Gastrocnemius medialis (tissue), 4 donors: ENCODE measurements around the gene OR10H5. TPM values are rescaled to one million over a fixed set of nuclear protein-coding genes. Genes with fewer than 3 reads are reported as not detected.
A peak's percentile ranks its signal among the peaks of the same experiment; 100 is the strongest.

ENCODE experiments used
- ATAC-seq, 2 donors: fragments of 150-250 bp; one replicate each; pipeline ENCODE4 v1.9.1; 2016
- DNase-seq, 2 donors: peaks; one replicate each; pipeline ENCODE4 v3.0.0-alpha.2; 2019
- H3K27ac ChIP-seq, 4 donors: fragments of 200-600 bp; sonication (generic); 1 replicate in 1 of 4; 2 replicates in 3 of 4; pipeline ENCODE4 v1.5.1; 2016 to 2018; ENCODE audit warnings: mild to moderate bottlenecking in 2 of 4, moderate library complexity in 1 of 4
- H3K27me3 ChIP-seq, 3 donors: fragments of 200-600 bp; sonication (generic) in 2 of 3; 1 replicate in 1 of 3; 2 replicates in 2 of 3; pipeline versions ENCODE4 v1.5.1 to v1.6.0; 2016 to 2019; ENCODE audit warnings: mild to moderate bottlenecking in 1 of 3, moderate library complexity in 1 of 3
- H3K36me3 ChIP-seq, 2 donors: fragments of 200-600 bp; sonication (generic) in 1 of 2; one replicate each; pipeline ENCODE4 v1.5.1; 2017 to 2018
- H3K4me1 ChIP-seq, 2 donors: fragments of 200-600 bp; sonication (generic) in 1 of 2; one replicate each; pipeline ENCODE4 v1.5.1; 2016 to 2017; ENCODE audit warnings: mild to moderate bottlenecking in 2 of 2
- H3K4me3 ChIP-seq, 4 donors: fragments of 200-600 bp; sonication (generic) in 3 of 4; 1 replicate in 1 of 4; 2 replicates in 3 of 4; pipeline ENCODE4 v1.5.1; 2016 to 2019; ENCODE audit warnings: mild to moderate bottlenecking in 2 of 4
- H3K9me3 ChIP-seq, 3 donors: fragments of 200-600 bp; sonication (generic) in 2 of 3; 1 replicate in 1 of 3; 2 replicates in 2 of 3; pipeline ENCODE4 v1.5.1; 2016 to 2019
- CTCF ChIP-seq, 5 experiments: fragments of 450-650 bp in 3 of 5; fragments of 200-600 bp in 2 of 5; sonication (generic) in 2 of 5; IDR thresholded peaks in 4 of 5; conservative IDR thresholded peaks in 1 of 5; 1 replicate in 4 of 5; 2 replicates in 1 of 5; pipeline ENCODE4 v1.5.1; 2016 to 2019; ENCODE audit warnings: antibody characterized with exemption in 5 of 5, mild to moderate bottlenecking in 3 of 5, moderate library complexity in 3 of 5
- POLR2A ChIP-seq, 2 donors: fragments of 450-650 bp; IDR thresholded peaks; one replicate each; pipeline ENCODE4 v1.6.1; 2017; ENCODE audit warnings: antibody characterized with exemption in 2 of 2, mild to moderate bottlenecking in 2 of 2, moderate library complexity in 2 of 2
- in situ Hi-C, 4 donors: fragments of 200-750 bp; cut with MboI; loops; one replicate each; pipeline versions ENCODE4 v1.15.0 to v1.8.0; 2017; ENCODE audit warnings: low sequenced_read_pairs in 4 of 4
- intact Hi-C: fragments of 100-400 bp; cut with DNase I; formaldehyde crosslinking; loops from one replicate; pipeline ENCODE4 v1.15.1; 2023; ENCODE audit warnings: low total_unique reads
- total RNA-seq, 4 donors: library from RNA; depleted of rRNA; stranded (reverse); fragments of >200 nt; gene quantifications; one replicate each; pipeline versions ENCODE4 v1.1.0 to v1.2.3, GENCODE V29; 2016

Gene OR10H5
- total RNA-seq, 4 donors from 2014 or later: not detected

- in situ Hi-C loops: no loop called here
- TF ChIP-seq CTCF (IDR thresholded peaks at IDR 0.05 in 4 of 5, conservative IDR thresholded peaks at IDR 0.05 in 1 of 5) (no peak), POLR2A (IDR thresholded peaks at IDR 0.05) (no peak)
- intact Hi-C loops: no loop called here
- peaks cover 0 to 9% of the 10 kb centered on the region in 2 donors for H3K4me1 ChIP-seq
- no peak overlapping the region for H3K4me3 ChIP-seq
- no peaks in the 10 kb centered on the region for H3K27me3 ChIP-seq
- no peak overlapping the region for H3K27ac ChIP-seq
- H3K9me3 ChIP-seq: no peaks in the 10 kb centered on the region
- ATAC-seq (no peak), DNase-seq (no peak)
- H3K36me3 ChIP-seq: no peaks in the 10 kb centered on the region
Measured at GRCh38 chr19:15776991-15777970, 10.2 kb upstream of the OR10H5 start.

GRCh38 chr19:15779756-15780476 is 7.5 kb upstream of the OR10H5 start:
- ATAC-seq (peak; percentile 44 to 66), DNase-seq (peak in 1 of 2 donors; percentile 16)
- H3K36me3 ChIP-seq: no peaks in the 10 kb centered on the region
- TF ChIP-seq POLR2A (IDR thresholded peaks at IDR 0.05) (no peak), CTCF (IDR thresholded peaks at IDR 0.05 in 4 of 5, conservative IDR thresholded peaks at IDR 0.05 in 1 of 5) (no peak)
- peak overlapping the region in 2 of 4 donors; percentile 24 for H3K27ac ChIP-seq
- H3K4me3 ChIP-seq: no peak overlapping the region
- no peaks in the 10 kb centered on the region for H3K27me3 ChIP-seq
- intact Hi-C loops: no loop called here
- H3K9me3 ChIP-seq: no peaks in the 10 kb centered on the region
- in situ Hi-C loops: no loop called here
- peaks cover 0 to 9% of the 10 kb centered on the region in 2 donors for H3K4me1 ChIP-seq

- Histone ChIP-seq H3K36me3 (no peaks in the 10 kb centered on the region), H3K9me3 (no peaks in the 10 kb centered on the region), H3K4me3 (no peak overlapping the region), H3K27ac (peak overlapping the region in 1 of 4 donors; percentile 24), H3K4me1 (peaks cover 0 to 9% of the 10 kb centered on the region in 2 donors), H3K27me3 (no peaks in the 10 kb centered on the region)
- TF ChIP-seq POLR2A (IDR thresholded peaks at IDR 0.05) (no peak), CTCF (IDR thresholded peaks at IDR 0.05 in 4 of 5, conservative IDR thresholded peaks at IDR 0.05 in 1 of 5) (no peak)
- in situ Hi-C loops (no loop called here), intact Hi-C loops (no loop called here)
- DNase-seq: no peak
- no peak for ATAC-seq
Measured at GRCh38 chr19:15780610-15781418, 6.6 kb upstream of the OR10H5 start.

GRCh38 chr19:15781661-15782060 is 5.8 kb upstream of the OR10H5 start:
- Histone ChIP-seq H3K36me3 (no peaks in the 10 kb centered on the region), H3K4me3 (no peak overlapping the region), H3K27me3 (no peaks in the 10 kb centered on the region), H3K27ac (no peak overlapping the region), H3K4me1 (peaks cover 0 to 9% of the 10 kb centered on the region in 2 donors), H3K9me3 (no peaks in the 10 kb centered on the region)
- TF ChIP-seq CTCF (IDR thresholded peaks at IDR 0.05 in 4 of 5, conservative IDR thresholded peaks at IDR 0.05 in 1 of 5) (no peak), POLR2A (IDR thresholded peaks at IDR 0.05) (no peak)
- DNase-seq (no peak), ATAC-seq (no peak)
- intact Hi-C loops (no loop called here), in situ Hi-C loops (no loop called here)
